HEK293 (cell line): ENCODE measurements around the gene WFDC1.

Experiments
- CTCF ChIA-PET: fragments of 350-600 bp; formaldehyde crosslinking; extraction: SDS; loops from one replicate; lab custom pipeline; 2021; ENCODE audit warnings: antibody characterized with exemption; lab: Yijun Ruan, JAX
- POLR2A ChIA-PET: fragments of 300-600 bp; formaldehyde crosslinking; extraction: SDS; loops from one replicate; lab custom pipeline; 2020; ENCODE audit warnings: antibody characterized with exemption, inconsistent platforms; lab: Yijun Ruan, JAX
- H3K27ac ChIP-seq: fragments of 200-500 bp; sonication (Bioruptor generic); 2 replicates; pipeline ENCODE4 v1.5.1; 2014; ENCODE audit warnings: low read depth, low read length, control low read depth, inconsistent platforms; ENCODE audit errors: extremely low read depth
- H3K36me3 ChIP-seq, 2 experiments: fragments of 200-500 bp in 1 of 2; sonication (Bioruptor generic) in 1 of 2; 1 replicate in 1 of 2; 2 replicates in 1 of 2; pipeline ENCODE4 v1.5.1; 2014 to 2017; ENCODE audit warnings: inconsistent platforms in 2 of 2, low read length in 2 of 2; ENCODE audit not compliant: control insufficient read depth in 2 of 2, insufficient read depth in 1 of 2
- H3K4me1 ChIP-seq: fragments of 200-500 bp; sonication (Bioruptor generic); 2 replicates; pipeline ENCODE4 v1.5.1; 2014; ENCODE audit warnings: mild to moderate bottlenecking, low read length, inconsistent platforms; ENCODE audit not compliant: control insufficient read depth, insufficient read depth
- H3K4me3 ChIP-seq: 2 replicates; pipeline ENCODE4 v1.5.1; 2011; ENCODE audit warnings: low read depth, mild to moderate bottlenecking, control low read depth, low read length, moderate library complexity
- H3K9me3 ChIP-seq: fragments of 200-500 bp; sonication (Bioruptor generic); 2 replicates; pipeline ENCODE4 v1.5.1; 2014; ENCODE audit warnings: low read depth, low read length, inconsistent platforms; ENCODE audit not compliant: control insufficient read depth, insufficient read depth
- FEZF1 ChIP-seq: fragments of 450-650 bp; formaldehyde crosslinking; IDR thresholded peaks from 2 replicates; pipeline ENCODE4 v1.5.1; 2016; ENCODE audit warnings: missing biosample characterization, missing genetic modification characterization
- SCRT1 ChIP-seq: fragments of 450-650 bp; formaldehyde crosslinking; IDR thresholded peaks from 2 replicates; pipeline ENCODE4 v1.5.1; 2016; ENCODE audit warnings: missing biosample characterization, missing genetic modification characterization, borderline replicate concordance
- ZBTB21 ChIP-seq: fragments of 450-650 bp; formaldehyde crosslinking; IDR thresholded peaks from 2 replicates; pipeline ENCODE4 v1.5.1; 2017; ENCODE audit warnings: missing biosample characterization, missing genetic modification characterization
- ZBTB8A ChIP-seq: fragments of 450-650 bp; formaldehyde crosslinking; IDR thresholded peaks from 2 replicates; pipeline ENCODE4 v1.5.1; 2016; ENCODE audit warnings: missing biosample characterization, missing genetic modification characterization
- ZNF138 ChIP-seq: fragments of 450-650 bp; formaldehyde crosslinking; IDR thresholded peaks from 2 replicates; pipeline ENCODE4 v1.5.1; 2016; ENCODE audit warnings: missing biosample characterization, missing genetic modification characterization, borderline replicate concordance
- ZNF391 ChIP-seq: fragments of 450-650 bp; formaldehyde crosslinking; IDR thresholded peaks from 2 replicates; pipeline ENCODE4 v1.5.1; 2016; ENCODE audit warnings: low read depth, missing biosample characterization, missing genetic modification characterization, borderline replicate concordance
- ZNF404 ChIP-seq: fragments of 450-650 bp; formaldehyde crosslinking; IDR thresholded peaks from 2 replicates; pipeline ENCODE4 v1.5.1; 2017; ENCODE audit warnings: missing biosample characterization, missing genetic modification characterization
- ZNF473 ChIP-seq: fragments of 450-650 bp; formaldehyde crosslinking; IDR thresholded peaks from 2 replicates; pipeline ENCODE4 v1.5.1; 2017; ENCODE audit warnings: missing biosample characterization, missing genetic modification characterization
- ZNF48 ChIP-seq: fragments of 450-650 bp; formaldehyde crosslinking; IDR thresholded peaks from 2 replicates; pipeline ENCODE4 v1.5.1; 2016; ENCODE audit warnings: missing biosample characterization, missing genetic modification characterization
- ZNF561 ChIP-seq: fragments of 450-650 bp; IDR thresholded peaks from 2 replicates; pipeline ENCODE4 v1.5.1; 2018; ENCODE audit warnings: missing biosample characterization, missing genetic modification characterization, borderline replicate concordance
- ZNF776 ChIP-seq: fragments of 450-650 bp; formaldehyde crosslinking; IDR thresholded peaks from 2 replicates; pipeline ENCODE4 v1.5.0; 2017; ENCODE audit warnings: missing biosample characterization, missing genetic modification characterization, borderline replicate concordance
- TF ChIP-seq, protein P1 (sequence below): fragments of 450-650 bp; formaldehyde crosslinking; optimal IDR thresholded peaks from 2 replicates; pipeline ENCODE3; 2016; ENCODE audit warnings: missing biosample characterization, mild to moderate bottlenecking, missing genetic modification characterization
- TF ChIP-seq, protein P2 (sequence below): fragments of 450-650 bp; formaldehyde crosslinking; IDR thresholded peaks from 2 replicates; pipeline ENCODE4 v1.5.1; 2016; ENCODE audit warnings: missing biosample characterization, missing genetic modification characterization
- TF ChIP-seq, protein P3 (sequence below): fragments of 450-650 bp; formaldehyde crosslinking; IDR thresholded peaks from 2 replicates; pipeline ENCODE4 v1.5.1; 2016; ENCODE audit warnings: missing biosample characterization, missing genetic modification characterization, borderline replicate concordance
- TF ChIP-seq, protein P4 (sequence below): fragments of 450-650 bp; formaldehyde crosslinking; IDR thresholded peaks from 2 replicates; pipeline ENCODE4 v1.5.1; 2016; ENCODE audit warnings: missing biosample characterization, missing genetic modification characterization

The WFDC1 gene

DNA sequence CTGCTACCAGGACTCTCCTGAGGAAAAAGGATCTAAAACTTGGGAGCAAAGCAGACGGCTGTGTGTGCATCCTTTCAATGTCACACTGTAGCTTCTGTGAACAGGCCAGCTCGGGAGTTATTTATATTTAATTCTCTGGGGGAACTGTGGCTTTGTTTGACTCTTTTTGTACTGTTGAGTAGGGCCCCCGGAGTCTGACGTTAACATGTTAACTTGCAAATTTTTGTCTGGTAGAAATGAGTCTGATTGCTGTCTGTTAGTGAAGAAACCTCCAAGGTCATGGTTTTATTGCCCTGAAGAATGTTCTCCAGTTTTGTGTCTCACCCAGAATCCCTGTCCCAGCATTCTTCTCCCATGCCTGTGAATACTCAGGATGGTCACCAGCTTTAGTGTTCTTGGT, 40.6 kb upstream of the WFDC1 start:
- H3K9me3 ChIP-seq = no peaks in the 10 kb centered on the region
- H3K36me3 ChIP-seq = no peaks in the 10 kb centered on the region
- ChIA-PET CTCF (interaction anchor here (0.6 kb wide), 1 partner anchor 188 kb away, joined by 3 read pairs; no protein-coding TSS in a partner anchor), POLR2A (no interaction called here)
- H3K27ac ChIP-seq = no peak overlapping the region
- no peak overlapping the region for H3K4me3 ChIP-seq
- no peaks in the 10 kb centered on the region for H3K4me1 ChIP-seq
- no peak for TF ChIP-seq SCRT1 (tag by site-specific recombination)
- TF ChIP-seq, protein P1, sequence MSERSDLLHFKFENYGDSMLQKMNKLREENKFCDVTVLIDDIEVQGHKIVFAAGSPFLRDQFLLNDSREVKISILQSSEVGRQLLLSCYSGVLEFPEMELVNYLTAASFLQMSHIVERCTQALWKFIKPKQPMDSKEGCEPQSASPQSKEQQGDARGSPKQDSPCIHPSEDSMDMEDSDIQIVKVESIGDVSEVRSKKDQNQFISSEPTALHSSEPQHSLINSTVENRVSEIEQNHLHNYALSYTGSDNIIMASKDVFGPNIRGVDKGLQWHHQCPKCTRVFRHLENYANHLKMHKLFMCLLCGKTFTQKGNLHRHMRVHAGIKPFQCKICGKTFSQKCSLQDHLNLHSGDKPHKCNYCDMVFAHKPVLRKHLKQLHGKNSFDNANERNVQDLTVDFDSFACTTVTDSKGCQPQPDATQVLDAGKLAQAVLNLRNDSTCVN (tag by site-specific recombination) = no peak
- TF ChIP-seq, protein P2, sequence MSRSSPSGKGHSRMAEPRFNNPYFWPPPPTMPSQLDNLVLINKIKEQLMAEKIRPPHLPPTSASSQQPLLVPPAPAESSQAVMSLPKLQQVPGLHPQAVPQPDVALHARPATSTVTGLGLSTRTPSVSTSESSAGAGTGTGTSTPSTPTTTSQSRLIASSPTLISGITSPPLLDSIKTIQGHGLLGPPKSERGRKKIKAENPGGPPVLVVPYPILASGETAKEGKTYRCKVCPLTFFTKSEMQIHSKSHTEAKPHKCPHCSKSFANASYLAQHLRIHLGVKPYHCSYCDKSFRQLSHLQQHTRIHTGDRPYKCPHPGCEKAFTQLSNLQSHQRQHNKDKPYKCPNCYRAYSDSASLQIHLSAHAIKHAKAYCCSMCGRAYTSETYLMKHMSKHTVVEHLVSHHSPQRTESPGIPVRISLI = no peak
- TF ChIP-seq, protein P3, sequence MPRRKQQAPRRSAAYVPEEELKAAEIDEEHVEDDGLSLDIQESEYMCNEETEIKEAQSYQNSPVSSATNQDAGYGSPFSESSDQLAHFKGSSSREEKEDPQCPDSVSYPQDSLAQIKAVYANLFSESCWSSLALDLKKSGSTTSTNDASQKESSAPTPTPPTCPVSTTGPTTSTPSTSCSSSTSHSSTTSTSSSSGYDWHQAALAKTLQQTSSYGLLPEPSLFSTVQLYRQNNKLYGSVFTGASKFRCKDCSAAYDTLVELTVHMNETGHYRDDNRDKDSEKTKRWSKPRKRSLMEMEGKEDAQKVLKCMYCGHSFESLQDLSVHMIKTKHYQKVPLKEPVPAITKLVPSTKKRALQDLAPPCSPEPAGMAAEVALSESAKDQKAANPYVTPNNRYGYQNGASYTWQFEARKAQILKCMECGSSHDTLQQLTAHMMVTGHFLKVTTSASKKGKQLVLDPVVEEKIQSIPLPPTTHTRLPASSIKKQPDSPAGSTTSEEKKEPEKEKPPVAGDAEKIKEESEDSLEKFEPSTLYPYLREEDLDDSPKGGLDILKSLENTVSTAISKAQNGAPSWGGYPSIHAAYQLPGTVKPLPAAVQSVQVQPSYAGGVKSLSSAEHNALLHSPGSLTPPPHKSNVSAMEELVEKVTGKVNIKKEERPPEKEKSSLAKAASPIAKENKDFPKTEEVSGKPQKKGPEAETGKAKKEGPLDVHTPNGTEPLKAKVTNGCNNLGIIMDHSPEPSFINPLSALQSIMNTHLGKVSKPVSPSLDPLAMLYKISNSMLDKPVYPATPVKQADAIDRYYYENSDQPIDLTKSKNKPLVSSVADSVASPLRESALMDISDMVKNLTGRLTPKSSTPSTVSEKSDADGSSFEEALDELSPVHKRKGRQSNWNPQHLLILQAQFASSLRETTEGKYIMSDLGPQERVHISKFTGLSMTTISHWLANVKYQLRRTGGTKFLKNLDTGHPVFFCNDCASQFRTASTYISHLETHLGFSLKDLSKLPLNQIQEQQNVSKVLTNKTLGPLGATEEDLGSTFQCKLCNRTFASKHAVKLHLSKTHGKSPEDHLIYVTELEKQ (tag by site-specific recombination) = no peak
- TF ChIP-seq, protein P4, sequence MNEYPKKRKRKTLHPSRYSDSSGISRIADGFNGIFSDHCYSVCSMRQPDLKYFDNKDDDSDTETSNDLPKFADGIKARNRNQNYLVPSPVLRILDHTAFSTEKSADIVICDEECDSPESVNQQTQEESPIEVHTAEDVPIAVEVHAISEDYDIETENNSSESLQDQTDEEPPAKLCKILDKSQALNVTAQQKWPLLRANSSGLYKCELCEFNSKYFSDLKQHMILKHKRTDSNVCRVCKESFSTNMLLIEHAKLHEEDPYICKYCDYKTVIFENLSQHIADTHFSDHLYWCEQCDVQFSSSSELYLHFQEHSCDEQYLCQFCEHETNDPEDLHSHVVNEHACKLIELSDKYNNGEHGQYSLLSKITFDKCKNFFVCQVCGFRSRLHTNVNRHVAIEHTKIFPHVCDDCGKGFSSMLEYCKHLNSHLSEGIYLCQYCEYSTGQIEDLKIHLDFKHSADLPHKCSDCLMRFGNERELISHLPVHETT (tag by site-specific recombination) = no peak
- TF ChIP-seq ZNF561 (tag by site-specific recombination) = no peak
- no peak for TF ChIP-seq ZNF473 (tag by site-specific recombination)
- TF ChIP-seq ZNF776 (tag by site-specific recombination) = no peak
- no peak for TF ChIP-seq ZBTB8A (tag by site-specific recombination)
- TF ChIP-seq, all 188 proteins: peak for 0

DNA sequence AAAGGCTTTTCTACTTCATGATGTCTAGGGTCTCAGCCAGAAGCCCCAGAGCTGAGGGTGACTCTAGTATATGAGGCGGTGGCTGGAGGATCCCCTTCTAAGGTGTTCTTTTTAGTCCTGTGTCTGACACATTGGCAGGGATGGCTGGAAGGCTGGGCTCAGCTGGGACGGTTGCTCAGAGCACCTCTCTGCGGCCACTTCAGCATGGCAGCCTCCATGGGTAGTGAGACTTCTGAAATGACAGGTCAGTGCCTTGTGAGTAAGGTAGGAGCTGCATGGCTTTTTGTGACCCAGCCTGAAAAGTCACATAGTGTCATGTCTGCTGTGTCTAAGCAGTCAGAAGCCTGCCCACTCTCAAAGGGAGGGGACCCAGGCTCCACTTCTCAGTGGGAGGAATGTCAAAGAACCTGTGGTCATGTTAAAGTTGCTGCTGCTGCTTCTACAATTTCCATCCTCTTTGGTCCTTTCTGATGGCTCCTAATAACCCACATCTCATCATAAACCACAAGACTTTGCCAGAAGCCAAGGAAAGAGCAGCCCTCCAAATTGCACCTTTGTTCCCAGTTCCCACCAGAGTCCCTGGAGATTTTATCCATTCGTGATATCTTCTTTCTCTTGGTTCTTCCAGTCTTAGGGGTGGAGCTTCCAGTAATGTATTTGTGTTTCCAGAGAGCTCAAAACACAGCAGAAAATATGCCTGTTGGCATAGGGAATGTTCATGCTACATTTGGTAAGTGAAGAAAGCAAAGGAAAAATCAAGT, 39.4 kb upstream of the WFDC1 start:
- no peak for TF ChIP-seq ZNF391 (tag by site-specific recombination)
- no peak for TF ChIP-seq FEZF1 (tag by site-specific recombination)
- TF ChIP-seq, protein P4 (tag by site-specific recombination) = no peak
- TF ChIP-seq ZNF138 (tag by site-specific recombination) = no peak
- TF ChIP-seq ZNF48 (tag by site-specific recombination) = no peak
- TF ChIP-seq ZBTB21 (tag by site-specific recombination) = no peak
- no peak for TF ChIP-seq ZNF404 (tag by site-specific recombination)
- Histone ChIP-seq H3K4me1 (no peaks in the 10 kb centered on the region), H3K4me3 (no peak overlapping the region), H3K36me3 (no peaks in the 10 kb centered on the region), H3K9me3 (no peaks in the 10 kb centered on the region), H3K27ac (no peak overlapping the region)
- CTCF ChIA-PET = interaction anchor here (0.6 to 2.8 kb wide), 2 partner anchors 22 to 722 kb away, joined by 3 to 14 read pairs; no protein-coding TSS in a partner anchor
- POLR2A ChIA-PET = no interaction called here
